Vagina (tissue), 2 donors: ENCODE results near the gene PPP4R3A.

Experiments used
- POLR2A ChIP-seq, 2 donors: fragments of 450-650 bp; IDR thresholded peaks; one replicate each; pipeline ENCODE4 v1.6.1; 2017; ENCODE audit warnings: antibody characterized with exemption in 2 of 2, mild to moderate bottlenecking in 2 of 2, moderate library complexity in 2 of 2
- POLR2AphosphoS5 ChIP-seq, 2 donors: sonication (generic); formaldehyde crosslinking; IDR thresholded peaks; one replicate each; pipeline ENCODE4 v1.9.0; 2017; ENCODE audit warnings: antibody characterized with exemption in 2 of 2, mild to moderate bottlenecking in 2 of 2, low read depth in 1 of 2; ENCODE audit not compliant: insufficient read depth in 1 of 2
- TF ChIP-seq, protein P1 (sequence below), 3 experiments: fragments of 450-650 bp in 2 of 3; fragments of 200-600 bp in 1 of 3; sonication (generic) in 1 of 3; IDR thresholded peaks; one replicate each; pipeline ENCODE4 v1.5.1; 2017 to 2019; ENCODE audit warnings: antibody characterized with exemption in 3 of 3, mild to moderate bottlenecking in 2 of 3, moderate library complexity in 2 of 3

- TF ChIP-seq, protein P1, sequence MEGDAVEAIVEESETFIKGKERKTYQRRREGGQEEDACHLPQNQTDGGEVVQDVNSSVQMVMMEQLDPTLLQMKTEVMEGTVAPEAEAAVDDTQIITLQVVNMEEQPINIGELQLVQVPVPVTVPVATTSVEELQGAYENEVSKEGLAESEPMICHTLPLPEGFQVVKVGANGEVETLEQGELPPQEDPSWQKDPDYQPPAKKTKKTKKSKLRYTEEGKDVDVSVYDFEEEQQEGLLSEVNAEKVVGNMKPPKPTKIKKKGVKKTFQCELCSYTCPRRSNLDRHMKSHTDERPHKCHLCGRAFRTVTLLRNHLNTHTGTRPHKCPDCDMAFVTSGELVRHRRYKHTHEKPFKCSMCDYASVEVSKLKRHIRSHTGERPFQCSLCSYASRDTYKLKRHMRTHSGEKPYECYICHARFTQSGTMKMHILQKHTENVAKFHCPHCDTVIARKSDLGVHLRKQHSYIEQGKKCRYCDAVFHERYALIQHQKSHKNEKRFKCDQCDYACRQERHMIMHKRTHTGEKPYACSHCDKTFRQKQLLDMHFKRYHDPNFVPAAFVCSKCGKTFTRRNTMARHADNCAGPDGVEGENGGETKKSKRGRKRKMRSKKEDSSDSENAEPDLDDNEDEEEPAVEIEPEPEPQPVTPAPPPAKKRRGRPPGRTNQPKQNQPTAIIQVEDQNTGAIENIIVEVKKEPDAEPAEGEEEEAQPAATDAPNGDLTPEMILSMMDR (IDR thresholded peaks at IDR 0.05): no peak
- TF ChIP-seq POLR2A (IDR thresholded peaks at IDR 0.05) (no peak), POLR2AphosphoS5 (IDR thresholded peaks at IDR 0.05; ENCODE audit: insufficient read depth in 1 of 2, low read depth in 1 of 2) (no peak)
These were observed 6.7 kb upstream of the PPP4R3A start for GRCh38 chr14:91516663-91517388.
